Germinal center (tissue), 1 donor: ENCODE measurements around the gene CXCR4.
A peak's percentile ranks its signal among the peaks of the same experiment; 100 is the strongest.

Experiments used
- DNase-seq: peaks from one replicate; pipeline ENCODE4 v3.0.0; 2012; ENCODE audit warnings: mixed read lengths, low spot score

CXCR4 gene

GRCh38 chr2:136117909-136118818 lies at the start of gene CXCR4:
CXCR4 (minus strand) TSS chr2:136118149; CDS start chr2:136118060, 89 bp downstream.
- DNase-seq, result peak; percentile 91

GRCh38 chr2:136164280-136164776 lies 46.4 kb upstream of the CXCR4 start:
- no peak for DNase-seq

GRCh38 chr2:136162438-136162837 lies 44.5 kb upstream of the CXCR4 start:
- no peak for DNase-seq

- DNase-seq, result no peak
Measured at GRCh38 chr2:136156411-136156810, 38.5 kb upstream of the CXCR4 start.

- DNase-seq, result no peak
Measured at GRCh38 chr2:136154384-136154783, 36.4 kb upstream of the CXCR4 start.

- DNase-seq, result no peak
Measured at GRCh38 chr2:136151021-136151971, 33.3 kb upstream of the CXCR4 start.

GRCh38 chr2:136149011-136149410 lies 31.1 kb upstream of the CXCR4 start:
- no peak for DNase-seq

- no peak for DNase-seq
Measured at GRCh38 chr2:136146564-136146963, 28.6 kb upstream of the CXCR4 start.

- DNase-seq, result no peak
Measured at GRCh38 chr2:136143603-136144451, 25.9 kb upstream of the CXCR4 start.

GRCh38 chr2:136141510-136142149 lies 23.7 kb upstream of the CXCR4 start:
- no peak for DNase-seq

GRCh38 chr2:136139631-136140030 lies 21.7 kb upstream of the CXCR4 start:
- no peak for DNase-seq

GRCh38 chr2:136137982-136138381 lies 20.0 kb upstream of the CXCR4 start:
- DNase-seq, result no peak

GRCh38 chr2:136136931-136137330 lies 19.0 kb upstream of the CXCR4 start:
- no peak for DNase-seq

- DNase-seq, result peak; percentile 76
Measured at GRCh38 chr2:136135921-136136906, 18.3 kb upstream of the CXCR4 start.

- no peak for DNase-seq
Measured at GRCh38 chr2:136135462-136135861, 17.5 kb upstream of the CXCR4 start.

GRCh38 chr2:136134126-136134525 lies 16.2 kb upstream of the CXCR4 start:
- no peak for DNase-seq

- no peak for DNase-seq
Measured at GRCh38 chr2:136133586-136133985, 15.6 kb upstream of the CXCR4 start.

- DNase-seq, result no peak
Measured at GRCh38 chr2:136133176-136133575, 15.2 kb upstream of the CXCR4 start.

GRCh38 chr2:136132825-136133155 lies 14.8 kb upstream of the CXCR4 start:
- DNase-seq, result no peak
